Ovary (tissue), 3 donors: ENCODE data around the gene NEK1.

Experiments used
- CTCF ChIP-seq, 3 donors: fragments of 450-650 bp in 2 of 3; fragments of 200-600 bp in 1 of 3; IDR thresholded peaks; one replicate each; pipeline versions ENCODE4 v1.5.1 to v1.8.0; 2016 to 2022; ENCODE audit warnings: antibody characterized with exemption in 3 of 3, mild to moderate bottlenecking in 1 of 3
- EP300 ChIP-seq: sonication (generic); formaldehyde crosslinking; IDR thresholded peaks from one replicate; pipeline ENCODE4 v1.6.1; 2017; ENCODE audit warnings: antibody characterized with exemption
- donor health status: DM: no; HTN: no; CAD: no.

- TF ChIP-seq EP300 (no peak), CTCF (IDR thresholded peaks at IDR 0.05) (no peak)
These were observed 227.6 kb downstream of the NEK1 start for GRCh38 chr4:169384779-169385178.
